ENCODE results near the gene TBC1D12. TPM values are rescaled to one million over a fixed set of nuclear protein-coding genes. Genes with fewer than 3 reads are reported as not detected.
"Not testable (repeated sequence)": the region's sequence is repeated elsewhere in the genome, so short reads cannot be mapped to it uniquely, and the experiment has no call there.

TBC1D12 gene
- total RNA-seq, 4 donors from 2014 or later = 16.9 to 26.6 (median 17.9) TPM

GRCh38 chr10:94524146-94524545 is 121.8 kb downstream of the TBC1D12 start:
- Histone ChIP-seq H3K9me3 (no peaks in the 10 kb centered on the region), H3K27ac (no peak overlapping the region), H3K4me3 (no peak overlapping the region), H3K27me3 (no peaks in the 10 kb centered on the region), H3K36me3 (peaks cover 0 to 56% of the 10 kb centered on the region in 2 donors), H3K4me1 (no peaks in the 10 kb centered on the region)
- no peak for TF ChIP-seq POLR2AphosphoS5 (IDR thresholded peaks at IDR 0.05)
- no peak for TF ChIP-seq POLR2A (IDR thresholded peaks at IDR 0.05)
- no peak for TF ChIP-seq EP300 (IDR thresholded peaks at IDR 0.05)
- TF ChIP-seq CTCF (IDR thresholded peaks at IDR 0.05) = no peak
- ATAC-seq = no peak
- 85 to 96% methylated on average over 7 of the region's 7 CpGs for WGBS, 2 donors (ENCODE audit: low coverage in 1 of 2)

- no peaks in the 10 kb centered on the region for H3K9me3 ChIP-seq
- 94 to 96% methylated on average over 5 of the region's 5 CpGs for WGBS, 2 donors (ENCODE audit: low coverage in 1 of 2)
- peaks cover 0 to 62% of the 10 kb centered on the region in 2 donors for H3K36me3 ChIP-seq
- ATAC-seq = no peak
- H3K27ac ChIP-seq = no peak overlapping the region
- no peaks in the 10 kb centered on the region for H3K27me3 ChIP-seq
- no peak overlapping the region for H3K4me3 ChIP-seq
- no peaks in the 10 kb centered on the region for H3K4me1 ChIP-seq
- no peak for TF ChIP-seq CTCF (IDR thresholded peaks at IDR 0.05)
- TF ChIP-seq EP300 (IDR thresholded peaks at IDR 0.05) = no peak
- TF ChIP-seq POLR2AphosphoS5 (IDR thresholded peaks at IDR 0.05) = no peak
- no peak for TF ChIP-seq POLR2A (IDR thresholded peaks at IDR 0.05)
Measured at GRCh38 chr10:94524711-94525110, 122.4 kb downstream of the TBC1D12 start.

GRCh38 chr10:94531550-94531949 is 129.2 kb downstream of the TBC1D12 start:
- not testable (repeated sequence) for H3K27me3 ChIP-seq, H3K9me3 ChIP-seq, H3K4me1 ChIP-seq, H3K4me3 ChIP-seq, H3K27ac ChIP-seq, ATAC-seq
- H3K36me3 ChIP-seq = peaks cover 0 to 56% of the 10 kb centered on the region in 2 donors

GRCh38 chr10:94533027-94533426 is 130.7 kb downstream of the TBC1D12 start:
- no peak for TF ChIP-seq POLR2AphosphoS5 (IDR thresholded peaks at IDR 0.05)
- TF ChIP-seq CTCF (IDR thresholded peaks at IDR 0.05) = no peak
- TF ChIP-seq EP300 (IDR thresholded peaks at IDR 0.05) = no peak
- no peak for TF ChIP-seq POLR2A (IDR thresholded peaks at IDR 0.05)
- Histone ChIP-seq H3K9me3 (no peaks in the 10 kb centered on the region), H3K4me3 (no peak overlapping the region), H3K27ac (no peak overlapping the region), H3K4me1 (no peaks in the 10 kb centered on the region), H3K27me3 (no peaks in the 10 kb centered on the region), H3K36me3 (peaks cover 0 to 55% of the 10 kb centered on the region in 2 donors)
- ATAC-seq = no peak
- WGBS, 2 donors (ENCODE audit: low coverage in 1 of 2) = 60 to 96% methylated on average over 1 of the region's 1 CpG

- ATAC-seq, H3K4me3 ChIP-seq, H3K9me3 ChIP-seq, H3K27me3 ChIP-seq, H3K27ac ChIP-seq: not testable (repeated sequence)
- peaks cover 0 to 11% of the 10 kb centered on the region in 2 donors for H3K36me3 ChIP-seq
- H3K4me1 ChIP-seq = peaks cover 0 to 21% (median 10%) of the 10 kb centered on the region in 3 donors
- 88 to 100% methylated on average over 2 of the region's 2 CpGs for WGBS, 2 donors (ENCODE audit: low coverage in 1 of 2)
Measured at GRCh38 chr10:94542282-94542681, 139.9 kb downstream of the TBC1D12 start.

- TF ChIP-seq POLR2AphosphoS5 (IDR thresholded peaks at IDR 0.05) (no peak), CTCF (IDR thresholded peaks at IDR 0.05) (peak in 2 of 4 experiments; percentile 11 to 29), EP300 (IDR thresholded peaks at IDR 0.05) (no peak)
- WGBS, 2 donors (ENCODE audit: low coverage in 1 of 2) = 0% methylated on average over 13 to 15 of the region's 48 CpGs
- peak within 1 kb of the TSS; percentile 59 to 73 for H3K4me3 ChIP-seq
- H3K27me3 ChIP-seq = no peaks in the 10 kb centered on the region
- peaks cover 0 to 21% (median 10%) of the 10 kb centered on the region in 3 donors for H3K4me1 ChIP-seq
- no peaks in the 10 kb centered on the region for H3K36me3 ChIP-seq
- ATAC-seq = peak; percentile 80
- H3K9me3 ChIP-seq = no peaks in the 10 kb centered on the region
- H3K27ac ChIP-seq = peak within 1 kb of the TSS in 3 of 4 donors; percentile 75 to 81 (median 76)
Measured at GRCh38 chr10:94545391-94546048, 143.2 kb downstream of the TBC1D12 start, which contains the start of gene HELLS. Gene HELLS, plus strand, starts transcription at chr10:94545788. Its CDS starts 134 bp downstream, at chr10:94545922.

All from gastroesophageal sphincter (tissue), 4 donors.